H1 (cell line): ENCODE data around the gene CSTF3. TPM values are rescaled to one million over a fixed set of nuclear protein-coding genes. Genes with fewer than 3 reads are reported as not detected.

Experiments used
- CTCF ChIA-PET: fragments of 300-600 bp; sonication (Branson Sonifier 250); formaldehyde crosslinking; loops from one replicate; lab custom pipeline; 2021; ENCODE audit not compliant: partially characterized antibody; lab: Charles Lee
- POLR2A ChIA-PET: fragments of 300-600 bp; sonication (Branson Sonifier 250); formaldehyde crosslinking; loops from one replicate; lab custom pipeline; 2021; ENCODE audit warnings: inconsistent platforms; ENCODE audit not compliant: partially characterized antibody; lab: Charles Lee
- DNase-seq, 2 experiments: peaks; one replicate each; pipeline versions ENCODE4 v3.0.0 to v3.0.0-alpha.2; 2010 to 2022; ENCODE audit warnings: low spot score in 2 of 2, low read depth in 1 of 2, mixed read lengths in 1 of 2
- FAIRE-seq: peaks from 2 replicates; lab custom pipeline; 2011; peaks lifted over from hg19 to GRCh38; lab: Jason Lieb, UNC
- H2AFZ ChIP-seq: 2 replicates; pipeline ENCODE4 v1.8.1; 2012; ENCODE audit warnings: low read length, inconsistent platforms
- H2AK5ac ChIP-seq: 2 replicates; pipeline ENCODE4 v1.6.1; 2013; ENCODE audit warnings: low read depth, low read length
- H2BK120ac ChIP-seq: replicated peaks from 2 replicates; pipeline ENCODE3; 2013; ENCODE audit warnings: low read depth, low read length, inconsistent platforms
- H2BK12ac ChIP-seq: 2 replicates; pipeline ENCODE4 v1.6.1; 2013; ENCODE audit warnings: low read depth, low read length
- H2BK15ac ChIP-seq: 2 replicates; pipeline ENCODE4 v1.6.1; 2013; ENCODE audit warnings: low read length
- H2BK20ac ChIP-seq: 2 replicates; pipeline ENCODE4 v1.6.1; 2013; ENCODE audit warnings: low read length
- H2BK5ac ChIP-seq: 2 replicates; pipeline ENCODE4 v1.6.1; 2013; ENCODE audit warnings: low read depth, low read length
- H3K14ac ChIP-seq: 2 replicates; pipeline ENCODE4 v1.6.1; 2013; ENCODE audit warnings: inconsistent platforms; ENCODE audit not compliant: insufficient read length
- H3K18ac ChIP-seq: 2 replicates; pipeline ENCODE4 v1.6.1; 2013; ENCODE audit warnings: low read length; ENCODE audit errors: extremely low read depth
- H3K23ac ChIP-seq: 2 replicates; pipeline ENCODE4 v1.6.1; 2013; ENCODE audit warnings: inconsistent platforms; ENCODE audit not compliant: insufficient read length
- H3K23me2 ChIP-seq: 2 replicates; pipeline ENCODE4 v1.6.1; 2013; ENCODE audit warnings: low read depth, low read length
- H3K27ac ChIP-seq: 2 replicates; pipeline ENCODE4 v1.6.1; 2011; ENCODE audit warnings: low read depth, low read length, inconsistent platforms
- H3K27me3 ChIP-seq, 4 experiments: replicated peaks in 1 of 4; 1 replicate in 1 of 4; 2 replicates in 3 of 4; pipeline versions ENCODE4 v1.6.1 to v1.8.1; 2011 to 2013; ENCODE audit warnings: low read length in 3 of 4, mild to moderate bottlenecking in 3 of 4, inconsistent platforms in 2 of 4, mixed read lengths in 2 of 4, moderate library complexity in 1 of 4; ENCODE audit not compliant: control insufficient read depth in 3 of 4, insufficient read depth in 3 of 4; ENCODE audit errors: extremely low read depth in 1 of 4
- H3K36me3 ChIP-seq, 4 experiments: 2 replicates each; pipeline versions ENCODE4 v1.6.1 to v1.8.1; 2011 to 2013; ENCODE audit warnings: mild to moderate bottlenecking in 4 of 4, low read length in 3 of 4, moderate library complexity in 2 of 4, control low read depth in 1 of 4, inconsistent platforms in 1 of 4; ENCODE audit not compliant: insufficient read depth in 4 of 4, control insufficient read depth in 2 of 4
- H3K4ac ChIP-seq: replicated peaks from 2 replicates; pipeline ENCODE3; 2013; ENCODE audit warnings: low read length, low read depth, mixed read lengths, inconsistent platforms; ENCODE audit not compliant: insufficient read length
- H3K4me1 ChIP-seq, 4 experiments: replicated peaks in 1 of 4; 1 replicate in 1 of 4; 2 replicates in 3 of 4; pipeline versions ENCODE4 v1.6.1 to v1.8.1; 2011 to 2013; ENCODE audit warnings: low read length in 3 of 4, inconsistent platforms in 2 of 4, mixed read lengths in 1 of 4; ENCODE audit not compliant: insufficient read depth in 4 of 4, control insufficient read depth in 3 of 4
- H3K4me2 ChIP-seq, 2 experiments: 2 replicates each; pipeline versions ENCODE4 v1.6.1 to v1.8.1; 2011 to 2013; ENCODE audit warnings: low read depth in 2 of 2, low read length in 2 of 2, control low read depth in 1 of 2, inconsistent platforms in 1 of 2, mild to moderate bottlenecking in 1 of 2; ENCODE audit not compliant: insufficient read depth in 1 of 2
- H3K4me3 ChIP-seq, 4 experiments: fragments of 200-600, 300-600 bp in 1 of 4; sonication (generic), shearing (Covaris generic), sonication (Bioruptor Twin) in 1 of 4; 2 replicates each; pipeline versions ENCODE4 v1.5.1 to v1.8.1; 2011 to 2016; ENCODE audit warnings: low read length in 4 of 4, low read depth in 3 of 4, control low read depth in 2 of 4, inconsistent platforms in 2 of 4, mild to moderate bottlenecking in 2 of 4, mixed read lengths in 1 of 4, moderate library complexity in 1 of 4; ENCODE audit not compliant: insufficient read depth in 2 of 4; ENCODE audit errors: extremely low read depth in 1 of 4
- H3K56ac ChIP-seq: replicated peaks from 2 replicates; pipeline ENCODE3; 2013; ENCODE audit warnings: low read depth, mild to moderate bottlenecking, mixed read lengths, low read length, inconsistent platforms; ENCODE audit not compliant: insufficient read length
- H3K79me1 ChIP-seq: 2 replicates; pipeline ENCODE4 v1.6.1; 2013; ENCODE audit warnings: low read depth, low read length, control low read depth
- H3K79me2 ChIP-seq, 2 experiments: 2 replicates each; pipeline versions ENCODE4 v1.6.1 to v1.8.1; 2012 to 2013; ENCODE audit warnings: low read length in 2 of 2, mild to moderate bottlenecking in 2 of 2, inconsistent platforms in 1 of 2; ENCODE audit not compliant: insufficient read depth in 2 of 2, control insufficient read depth in 1 of 2
- H3K9ac ChIP-seq, 4 experiments: replicated peaks in 1 of 4; 1 replicate in 1 of 4; 2 replicates in 3 of 4; pipeline versions ENCODE4 v1.6.1 to v1.8.1; 2011 to 2013; ENCODE audit warnings: low read depth in 3 of 4, low read length in 3 of 4, control low read depth in 2 of 4, mild to moderate bottlenecking in 2 of 4, moderate library complexity in 2 of 4, inconsistent platforms in 1 of 4; ENCODE audit errors: extremely low read depth in 1 of 4
- H3K9me3 ChIP-seq, 2 experiments: 2 replicates each; pipeline versions ENCODE4 v1.6.1 to v1.8.1; 2012 to 2013; ENCODE audit warnings: mild to moderate bottlenecking in 2 of 2, moderate library complexity in 2 of 2, control low read depth in 1 of 2, inconsistent platforms in 1 of 2, low read depth in 1 of 2, low read length in 1 of 2, mixed read lengths in 1 of 2; ENCODE audit not compliant: insufficient read depth in 2 of 2
- H4K20me1 ChIP-seq, 2 experiments: replicated peaks in 1 of 2; 2 replicates each; pipeline versions ENCODE3 to v1.8.1; 2011 to 2013; ENCODE audit warnings: inconsistent platforms in 2 of 2, low read length in 2 of 2, mild to moderate bottlenecking in 1 of 2; ENCODE audit not compliant: insufficient read depth in 2 of 2, control insufficient read depth in 1 of 2
- H4K5ac ChIP-seq: 2 replicates; pipeline ENCODE4 v1.6.1; 2013; ENCODE audit warnings: low read length, low read depth, mixed read lengths, inconsistent platforms; ENCODE audit not compliant: insufficient read length
- H4K8ac ChIP-seq: 2 replicates; pipeline ENCODE4 v1.8.0; 2013; ENCODE audit warnings: mild to moderate bottlenecking, moderate library complexity, low read length, inconsistent platforms; ENCODE audit not compliant: insufficient read depth; ENCODE audit errors: extremely low read depth
- H4K91ac ChIP-seq: replicated peaks from 2 replicates; pipeline ENCODE3; 2013; ENCODE audit warnings: low read length, mixed read lengths, inconsistent platforms; ENCODE audit not compliant: insufficient read length
- ATF2 ChIP-seq: IDR thresholded peaks from 2 replicates; pipeline ENCODE4 v1.6.1; 2012; ENCODE audit warnings: low read length, inconsistent platforms
- WGBS, 2 experiments: shearing (Covaris generic) in 1 of 2; methylation state at CpG; one replicate each; pipeline versions ENCODE4 v1.1.6 to v1.1.7; 2013 to 2015; ENCODE audit warnings: low lambda C conversion rate in 2 of 2, mixed read lengths in 2 of 2, inconsistent platforms in 1 of 2, low coverage in 1 of 2, missing lambda C conversion rate in 1 of 2; ENCODE audit not compliant: insufficient replicate concordance in 2 of 2, insufficient coverage in 1 of 2, insufficient read length in 1 of 2; ENCODE audit errors: extremely low coverage in 1 of 2, missing lambda C conversion rate in 1 of 2; 5-methylcytosine and 5-hydroxymethylcytosine counted together
- polyA plus RNA-seq, 7 experiments: library from polyadenylated mRNA; depleted of rRNA in 3 of 7; stranded (reverse) in 5 of 7; unstranded in 2 of 7; fragments of >200 nt in 5 of 7; fragments of 200-250 nt in 2 of 7; gene quantifications; 1 replicate in 5 of 7; 2 replicates in 1 of 7; 4 replicates in 1 of 7; pipeline versions ENCODE4 v1.2.1 to v1.2.3, GENCODE V29; 2011 to 2013; ENCODE audit warnings: missing spikeins in 2 of 7, mixed read lengths in 2 of 7
- total RNA-seq: library from RNA; stranded (reverse); fragmentation: NEBNext Ultra II Directional; extraction: Animal tissue kit (Norgen Biotek cat#: 25700); gene quantifications from 2 replicates; pipeline ENCODE4 v1.2.1, GENCODE V29; 2021

The CSTF3 gene
- total and polyA plus RNA-seq, 2 of the 8 experiments (the other 6 are each of a cell fraction or from before 2014, with no cell fraction given): 22.3 to 54.7 TPM

GRCh38 chr11:33045551-33046255 lies 115.6 kb downstream of the CSTF3 start:
- no peak for DNase-seq
- Histone ChIP-seq H3K27ac (no peak overlapping the region), H3K4me3 (no peak overlapping the region), H2BK15ac (no peak overlapping the region), H3K9ac (no peak overlapping the region), H4K20me1 (no peaks in the 10 kb centered on the region), H3K56ac (no peak overlapping the region), H3K79me2 (0 out of 4 replicates have a peak, but pooled peaks cover 0 to 3% of the 10 kb centered on the region in 2 experiments), H2BK12ac (no peak overlapping the region), H2BK120ac (no peak overlapping the region), H3K23ac (no peak overlapping the region), H3K4me1 (peaks cover 0 to 2% (median 0%) of the 10 kb centered on the region in 4 experiments; a peak in 2 of 7 replicates), H2AFZ (no peak overlapping the region), H3K18ac (no peak overlapping the region), H3K4me2 (no peak overlapping the region), H3K23me2 (no peaks in the 10 kb centered on the region), H2AK5ac (no peak overlapping the region), H3K4ac (no peak overlapping the region), H3K9me3 (peaks cover 0 to 3% of the 10 kb centered on the region in 2 experiments; a peak in 1 of 4 replicates), H3K27me3 (no peaks in the 10 kb centered on the region), H3K14ac (no peak overlapping the region), H4K91ac (no peak overlapping the region), H4K8ac (no peak overlapping the region), H4K5ac (no peak overlapping the region), H3K79me1 (no peaks in the 10 kb centered on the region), H2BK5ac (no peak overlapping the region), H2BK20ac (no peak overlapping the region), H3K36me3 (peaks cover 0 to 33% (median 11%) of the 10 kb centered on the region in 4 experiments; a peak in 4 of 8 replicates)
- no peak for TF ChIP-seq ATF2
- CTCF ChIA-PET: interaction anchor here (0.8 to 1.2 kb wide), 2 partner anchors 42 to 86 kb away, joined by 3 to 4 read pairs; no protein-coding TSS in a partner anchor
- FAIRE-seq: no peak
- POLR2A ChIA-PET: interaction anchor here (1.1 kb wide), 1 partner anchor 30 kb away, joined by 3 read pairs; the partner anchor contains the start of gene DEPDC7
- 97% methylated on average over 8 of the region's 8 CpGs; no CpG with 5 or more reads in 1 of the 2 experiments for WGBS, 2 experiments
